T-helper 1 cell (primary cell): Measurements from ENCODE around the gene RAD51C.
A peak's percentile ranks its signal among the peaks of the same experiment; 100 is the strongest.
"Not testable (repeated sequence)": the region's sequence is repeated elsewhere in the genome, so short reads cannot be mapped to it uniquely, and the experiment has no call there.

Source experiments
- DNase-seq, 5 donors: peaks; one replicate each; pipeline ENCODE4 v3.0.0-alpha.2; 2012 to 2020
- total RNA-seq, 4 donors: gene quantifications; one replicate each; lab custom pipeline; 2026; lab: John Stamatoyannopoulos, UW

Gene RAD51C
- 6.6 to 15.0 (median 10.2) reads per million in 4 donors for total RNA-seq

DNA sequence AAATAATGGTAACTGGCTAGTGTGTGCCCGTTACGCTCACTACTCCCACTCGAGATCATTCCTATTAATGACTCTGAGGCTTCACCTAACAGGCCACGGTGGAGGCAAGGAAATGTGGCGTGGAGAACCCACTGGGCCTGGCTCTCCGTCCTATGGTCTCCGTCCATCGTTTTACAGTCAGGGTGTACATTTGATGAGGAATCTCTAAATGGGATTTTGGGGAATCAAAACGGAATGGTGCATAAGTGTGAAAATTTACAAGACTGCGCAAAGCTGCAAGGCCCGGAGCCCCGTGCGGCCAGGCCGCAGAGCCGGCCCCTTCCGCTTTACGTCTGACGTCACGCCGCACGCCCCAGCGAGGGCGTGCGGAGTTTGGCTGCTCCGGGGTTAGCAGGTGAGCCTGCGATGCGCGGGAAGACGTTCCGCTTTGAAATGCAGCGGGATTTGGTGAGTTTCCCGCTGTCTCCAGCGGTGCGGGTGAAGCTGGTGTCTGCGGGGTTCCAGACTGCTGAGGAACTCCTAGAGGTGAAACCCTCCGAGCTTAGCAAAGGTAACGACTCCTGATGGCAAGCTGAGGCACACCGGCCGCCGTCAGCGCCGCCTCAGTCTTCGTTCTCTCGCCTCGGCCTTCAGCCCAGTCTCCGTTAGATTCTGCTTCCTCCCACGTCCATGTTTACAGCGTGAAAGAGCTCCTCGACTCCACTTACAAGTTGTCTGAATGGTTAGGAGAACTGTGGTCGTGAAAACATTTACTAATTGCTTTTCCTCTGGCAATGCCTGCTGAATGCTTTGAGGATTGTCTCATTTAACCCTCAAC is at the start of gene RAD51C:
Gene RAD51C (plus strand): TSS at position 364 of the 817 bp plus-strand sequence. CDS start 42 bp downstream, at position 406.
- DNase-seq: peak; percentile 58 to 94 (median 72)

DNA sequence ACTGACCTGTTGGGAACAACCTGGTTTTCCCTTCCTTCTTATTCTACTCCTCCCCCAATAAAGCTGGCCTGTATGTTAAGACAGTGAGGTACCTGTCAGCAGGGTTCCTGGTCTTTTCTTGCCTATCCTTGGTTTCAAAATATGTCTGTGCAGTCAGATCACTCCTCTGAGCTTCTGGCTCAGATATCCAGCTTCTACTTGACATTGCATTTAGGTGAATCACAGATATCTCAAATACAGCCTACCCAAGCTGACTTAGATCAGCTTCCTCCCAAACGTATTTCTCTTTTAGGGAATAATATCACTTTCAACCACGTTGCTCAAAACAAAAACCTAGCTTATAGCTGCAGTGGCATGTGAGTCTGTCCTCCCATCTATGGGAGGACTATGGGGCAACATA is 49.3 kb upstream of the RAD51C start:
- DNase-seq: no peak

DNA sequence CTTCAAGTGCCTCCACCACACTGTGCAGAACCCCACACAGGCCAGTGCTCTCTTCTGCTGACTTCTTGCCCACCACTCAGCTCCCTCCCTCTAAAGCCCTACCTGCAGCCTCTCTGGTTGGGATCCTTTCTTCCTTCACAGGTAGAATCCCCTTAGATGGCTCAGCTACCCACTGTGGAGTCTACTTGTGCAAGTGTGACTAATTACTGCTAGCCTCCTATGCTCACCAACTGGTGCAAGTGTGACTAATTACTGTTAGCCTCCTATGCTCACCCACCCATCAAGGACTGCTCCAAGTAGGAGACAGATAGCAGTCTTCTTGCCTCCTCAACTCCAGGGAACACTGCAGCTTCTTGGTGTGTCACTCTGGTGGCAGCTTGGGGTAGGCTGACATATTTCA is 44.2 kb upstream of the RAD51C start:
- no peak for DNase-seq

DNA sequence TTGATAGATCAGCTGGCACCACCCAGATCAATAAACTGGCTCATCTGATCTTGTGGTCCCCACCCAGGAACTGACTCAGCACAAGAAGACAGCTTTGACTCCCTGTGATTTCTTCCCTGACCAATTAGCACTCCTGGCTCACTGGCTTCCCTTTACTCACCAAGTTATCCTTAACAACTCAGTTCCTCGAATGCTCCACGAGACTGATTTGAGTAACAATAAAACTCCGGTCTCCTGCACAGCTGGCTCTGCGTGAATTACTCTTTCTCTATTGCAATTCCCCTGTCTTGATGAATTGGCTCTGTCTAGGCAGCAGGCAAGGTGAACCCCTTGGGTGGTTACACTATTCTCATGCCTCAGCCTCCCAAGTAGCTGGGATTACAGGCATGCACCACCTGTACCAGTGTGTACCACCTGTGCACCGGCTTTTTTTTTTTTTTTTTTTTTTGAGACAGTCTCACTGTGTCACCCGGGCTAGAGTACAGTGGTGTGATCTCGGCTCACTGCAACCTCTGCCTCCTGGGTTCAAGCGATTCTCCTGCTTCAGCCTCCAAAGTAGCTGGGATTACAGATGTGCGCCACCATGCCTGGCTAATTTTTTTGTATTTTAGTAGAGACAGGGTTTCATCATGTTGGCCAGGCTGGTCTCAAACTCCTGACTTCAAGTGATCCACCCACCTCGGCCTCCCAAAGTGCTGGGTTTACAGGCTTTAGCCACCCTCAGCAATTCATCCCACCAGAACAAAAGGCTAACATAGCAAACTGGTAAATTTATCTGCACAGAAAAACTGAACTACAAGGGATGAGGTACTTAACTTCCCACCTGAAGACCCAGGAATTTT is 34.2 kb upstream of the RAD51C start:
- peak in 2 of 5 donors; percentile 2 to 49 for DNase-seq

DNA sequence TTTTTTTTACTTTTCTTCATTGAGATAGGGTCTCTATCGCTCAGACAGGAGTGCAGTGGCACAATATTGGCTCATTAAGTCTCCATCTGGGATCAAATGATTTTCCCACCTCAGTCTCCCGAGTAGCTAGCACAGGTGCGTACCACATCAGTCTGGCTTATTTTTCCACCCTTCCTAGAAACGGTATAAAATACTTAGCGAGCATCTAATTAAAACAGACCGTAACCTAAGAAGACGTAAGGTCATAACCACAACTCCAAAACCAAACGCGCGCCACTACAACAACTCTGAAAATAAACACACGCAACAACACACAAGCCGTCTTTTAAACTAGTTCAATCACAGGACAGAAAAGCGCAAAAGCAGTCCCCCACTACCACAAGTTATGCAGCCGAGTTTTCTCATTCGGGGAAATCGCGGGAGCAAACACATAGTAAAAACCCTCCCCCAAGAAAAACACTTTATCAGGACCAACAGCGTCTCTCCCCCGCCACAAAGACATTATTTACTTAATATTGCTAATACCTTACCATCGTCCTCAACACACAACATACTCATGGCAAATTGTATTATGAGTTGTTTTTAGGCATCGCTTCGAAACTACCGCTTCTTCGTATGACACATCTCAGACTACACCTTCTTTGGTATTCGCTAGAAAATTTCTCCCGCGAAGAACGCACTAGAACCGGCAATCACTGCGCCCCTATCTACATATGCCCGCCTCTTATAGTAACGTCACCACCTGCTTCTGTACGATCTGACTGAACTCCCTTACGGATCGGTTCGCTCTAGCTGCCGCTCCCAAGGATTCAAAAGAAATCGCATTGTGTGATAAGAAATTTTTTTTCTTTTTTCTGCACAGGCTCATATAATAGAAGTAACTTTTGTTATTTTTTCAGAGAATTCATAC is 33.3 kb upstream of the RAD51C start:
- DNase-seq: peak; percentile 38 to 90 (median 61)

DNA sequence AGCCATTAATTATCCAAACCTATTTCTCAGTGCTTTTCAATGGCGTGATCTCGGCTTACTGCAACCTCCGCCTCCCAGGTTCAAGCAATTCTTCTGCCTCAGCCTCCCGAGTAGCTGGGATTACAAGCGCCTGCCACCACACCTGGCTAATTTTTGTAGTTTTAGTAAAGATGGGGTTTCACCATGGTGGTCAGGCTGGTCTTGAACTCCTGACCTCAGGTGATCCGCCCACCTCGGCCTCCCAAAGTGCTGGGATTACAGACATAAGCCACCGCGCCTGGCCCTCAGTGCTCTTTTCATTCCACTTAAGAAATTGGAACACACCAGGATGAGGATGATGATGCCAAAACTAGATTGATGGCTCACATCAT is 32.7 kb upstream of the RAD51C start:
- not testable (repeated sequence) for DNase-seq

DNA sequence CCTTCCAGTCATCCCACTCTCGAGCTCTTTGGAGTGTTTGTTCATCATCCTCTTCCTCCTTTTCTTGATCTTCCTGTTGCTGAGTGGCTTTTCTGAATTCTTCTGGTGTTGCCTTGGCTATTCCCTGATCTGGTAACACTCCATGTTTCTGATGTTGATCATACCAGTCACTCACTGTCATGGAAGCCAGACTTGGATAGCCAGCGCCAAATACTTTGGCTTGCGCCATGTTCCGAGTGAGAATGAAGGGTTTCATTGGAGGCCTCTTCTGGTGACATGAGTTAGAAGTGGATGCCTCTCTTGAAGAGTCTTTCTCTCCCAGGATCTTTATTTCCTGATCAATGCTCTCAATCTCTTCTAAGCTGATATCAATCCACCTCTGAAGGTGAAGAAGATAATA is 31.8 kb upstream of the RAD51C start:
- DNase-seq: no peak

DNA sequence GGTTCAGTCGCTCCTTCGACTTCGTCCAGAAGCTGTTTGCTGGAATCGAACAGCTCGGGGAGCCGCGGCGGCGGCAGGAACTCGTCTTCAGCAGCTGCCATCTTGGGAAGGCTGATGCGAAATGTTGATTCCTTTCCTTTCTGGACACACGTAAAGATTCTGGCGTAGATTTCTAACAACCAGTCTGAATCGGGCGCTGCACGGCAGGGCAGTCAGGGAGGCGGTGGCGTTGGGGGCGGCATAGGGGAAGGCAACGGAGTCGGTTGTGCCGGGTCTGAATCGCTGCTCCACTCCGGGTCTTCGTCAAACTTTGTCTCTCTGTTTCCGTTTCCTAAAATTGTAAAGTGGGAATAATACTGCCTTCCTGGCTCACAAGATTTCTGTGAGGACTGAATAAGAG is 30.9 kb upstream of the RAD51C start:
- DNase-seq: no peak

DNA sequence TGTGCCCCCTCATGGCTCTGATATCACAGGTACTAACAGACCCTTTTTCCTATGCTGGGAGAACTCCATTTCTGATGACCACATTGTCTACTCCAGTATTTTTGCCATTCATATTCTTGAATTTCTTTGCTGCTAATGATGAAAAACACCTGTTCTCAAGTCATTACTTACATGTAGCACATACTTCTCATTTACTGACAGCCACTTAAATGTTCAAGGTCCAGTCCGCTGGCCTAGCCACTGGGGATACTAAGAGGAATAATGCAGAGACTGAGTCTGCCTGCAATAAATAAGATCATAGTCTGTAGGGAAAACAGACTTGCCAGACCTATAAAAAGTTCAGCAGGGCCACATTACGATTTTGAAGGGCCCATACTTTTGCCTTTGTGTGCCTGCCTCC is 28.1 kb upstream of the RAD51C start:
- DNase-seq: no peak

DNA sequence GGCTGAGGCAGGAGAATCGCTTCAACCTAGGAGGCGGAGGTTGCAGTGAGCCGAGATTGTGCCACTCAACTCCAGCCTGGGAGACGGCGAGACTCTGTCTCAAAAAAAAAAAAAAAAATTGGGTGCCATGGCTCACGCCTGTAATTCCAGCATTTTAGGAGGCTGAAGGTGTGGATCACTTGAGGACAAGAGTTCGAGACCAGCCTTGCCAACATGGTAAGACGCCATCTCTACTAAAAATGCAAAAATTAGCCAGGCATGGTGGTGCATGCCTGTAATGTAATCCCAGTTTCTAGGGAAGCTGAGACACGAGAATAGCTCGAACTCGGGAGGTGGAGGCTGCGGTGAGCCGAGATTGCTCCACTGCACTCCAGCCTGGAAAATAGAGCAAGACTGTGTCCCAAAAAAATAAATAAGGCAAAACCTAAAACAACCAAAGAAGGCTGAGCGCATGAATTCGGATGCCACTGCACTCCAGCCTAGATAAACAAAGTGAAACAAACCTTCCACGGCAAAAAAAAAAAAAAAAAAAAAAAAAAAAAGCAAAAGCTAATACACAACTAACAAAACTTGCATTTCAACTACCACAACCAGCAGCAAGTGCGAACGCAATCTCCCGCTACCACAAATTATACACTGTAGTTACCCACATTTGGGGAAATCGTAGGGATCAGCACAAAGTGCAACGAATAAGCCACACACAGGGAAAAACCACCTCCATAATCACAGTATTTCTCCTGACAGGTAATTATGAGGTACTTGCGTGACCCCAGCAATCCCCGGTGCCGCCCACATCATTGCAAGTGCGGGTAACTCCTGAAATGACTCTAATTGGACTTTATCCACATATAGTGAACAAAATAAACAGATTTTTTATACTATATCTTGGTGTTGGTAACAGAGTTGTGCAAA is 26.2 kb upstream of the RAD51C start:
- DNase-seq: no peak

DNA sequence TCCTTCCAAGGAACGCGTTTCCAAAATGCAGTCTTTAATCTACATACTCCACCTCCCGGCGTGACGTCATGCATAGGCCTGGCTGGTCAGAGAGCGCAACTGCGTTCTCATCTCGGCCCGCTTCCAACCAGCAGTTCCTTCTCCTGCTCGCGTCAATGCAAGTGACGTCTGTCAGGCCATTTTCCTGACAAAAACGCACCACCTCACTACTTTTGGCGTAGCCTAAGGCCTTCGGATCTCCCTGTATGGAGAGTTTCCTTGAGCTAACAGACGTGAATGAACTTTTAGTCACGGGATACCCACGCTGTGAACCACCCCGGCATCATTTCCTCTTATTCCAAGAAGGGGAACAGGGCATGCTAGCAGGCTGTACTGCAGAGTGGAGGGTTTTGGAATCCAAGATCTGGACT is 25.5 kb upstream of the RAD51C start:
- DNase-seq: peak in 4 of 5 donors; percentile 11 to 52 (median 30)

DNA sequence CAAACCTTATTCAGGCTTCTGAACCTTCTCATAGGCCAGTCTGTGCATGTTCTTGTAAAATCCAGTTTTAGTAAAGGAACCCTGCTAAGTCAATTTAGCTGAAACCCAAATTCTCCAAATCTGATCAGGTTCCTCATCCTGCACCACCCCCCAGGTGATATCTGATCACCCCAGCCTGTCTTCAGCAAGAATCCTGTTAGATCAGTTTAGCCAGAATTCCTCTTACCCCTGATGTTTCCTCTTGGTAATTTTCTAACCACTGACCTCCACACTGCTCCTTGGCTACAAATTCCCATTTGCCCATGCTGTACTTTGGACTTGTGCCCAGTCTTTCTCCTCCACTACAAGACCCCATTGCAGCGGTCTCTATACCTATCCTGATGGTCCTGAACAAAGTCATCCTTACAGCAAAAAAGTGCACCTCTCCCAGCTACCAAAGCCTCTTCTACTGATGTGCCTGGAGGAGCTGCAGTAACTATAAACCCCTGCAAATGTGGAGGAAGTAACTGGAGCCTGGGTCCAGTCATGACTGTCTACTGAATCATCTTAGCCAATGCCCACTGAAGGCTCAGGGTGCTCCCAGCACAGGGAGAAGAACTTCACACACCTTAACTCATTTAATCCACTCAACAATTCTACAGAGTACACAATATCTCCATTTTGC is 24.3 kb upstream of the RAD51C start:
- DNase-seq: no peak

DNA sequence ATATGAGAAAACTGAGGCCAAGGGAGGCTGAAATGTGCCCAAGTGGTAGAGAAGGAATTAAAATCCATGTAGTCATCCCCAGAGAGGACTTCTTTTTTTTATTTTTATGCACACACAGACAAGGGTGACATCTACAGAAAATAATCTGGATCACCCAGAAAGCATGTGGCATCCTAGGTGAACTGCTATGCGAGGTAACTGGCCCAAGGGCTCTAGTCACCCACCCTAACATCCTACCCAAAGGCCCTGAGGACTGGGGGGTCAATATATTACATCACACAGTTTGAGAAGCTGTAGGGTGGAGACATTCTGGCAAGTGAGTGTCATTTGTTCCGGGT is 23.8 kb upstream of the RAD51C start:
- no peak for DNase-seq

DNA sequence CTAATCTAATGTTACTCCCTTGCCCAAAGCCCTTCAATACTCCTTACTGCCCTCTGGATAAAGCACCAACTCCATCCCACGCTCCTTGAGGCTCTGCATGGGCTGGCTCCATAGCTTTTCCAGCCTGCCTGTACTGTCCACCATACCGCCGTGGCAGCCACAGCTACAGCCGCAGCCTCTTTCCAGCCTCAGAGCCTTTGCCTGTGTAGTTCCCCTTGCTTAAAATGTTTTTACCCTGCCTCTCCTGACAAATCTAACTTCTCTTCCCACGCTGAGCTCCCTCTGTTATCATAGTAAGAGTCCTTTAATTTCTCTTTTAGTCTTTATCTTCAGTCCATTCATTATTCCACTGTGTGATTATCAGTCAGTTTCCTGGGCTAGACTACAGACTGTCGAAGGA is 22.5 kb upstream of the RAD51C start:
- no peak for DNase-seq

DNA sequence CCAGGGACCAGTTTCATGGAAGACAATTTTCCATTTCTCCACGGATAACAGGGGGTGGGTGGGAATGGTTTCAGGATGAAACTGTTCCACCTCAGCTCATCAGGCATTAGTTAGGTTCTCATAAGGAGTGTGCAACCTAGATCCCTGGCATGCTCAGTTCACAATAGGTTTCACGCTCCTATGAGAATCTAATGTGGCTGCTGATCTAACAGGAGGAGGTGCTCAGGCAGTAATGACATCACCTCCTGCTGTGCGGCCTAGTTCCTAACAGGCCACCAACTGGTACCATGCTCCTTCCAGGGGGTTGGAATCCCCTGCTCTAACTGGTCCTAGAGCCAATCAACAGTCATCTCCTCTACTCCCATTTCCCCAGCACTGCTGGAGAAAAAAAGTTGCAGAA is 20.4 kb upstream of the RAD51C start:
- no peak for DNase-seq

DNA sequence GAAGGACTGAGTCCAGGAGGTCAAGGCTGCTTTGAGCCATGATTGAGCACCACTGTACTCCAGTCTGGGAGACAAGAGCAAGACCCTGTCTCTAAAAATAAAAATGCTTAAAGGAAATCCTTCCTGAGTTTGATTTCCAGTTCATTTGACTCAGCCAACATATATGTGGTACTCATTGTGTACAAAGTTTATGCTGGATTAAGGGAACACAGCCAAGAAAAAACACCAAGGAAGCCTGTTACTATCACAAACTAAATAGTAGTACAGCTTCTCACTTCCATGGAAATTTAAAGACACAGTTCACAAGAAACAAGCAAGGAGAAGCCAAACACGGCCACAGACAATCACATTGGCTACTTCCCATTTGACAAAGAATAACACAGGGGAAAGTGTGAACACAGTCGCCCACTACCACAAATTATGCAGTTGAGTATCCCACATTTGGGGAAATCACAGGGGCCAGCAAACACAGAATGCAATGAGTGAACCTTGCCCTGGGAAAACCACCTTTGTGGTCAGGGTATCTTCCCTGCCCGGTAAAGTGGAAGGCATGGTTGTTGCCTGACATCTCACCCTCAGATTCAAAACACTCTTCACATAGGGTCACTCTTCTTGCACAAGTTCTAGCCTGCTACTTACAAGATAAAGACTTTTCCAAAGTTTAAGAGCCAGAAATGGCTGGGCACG is 15.1 kb upstream of the RAD51C start:
- no peak for DNase-seq

DNA sequence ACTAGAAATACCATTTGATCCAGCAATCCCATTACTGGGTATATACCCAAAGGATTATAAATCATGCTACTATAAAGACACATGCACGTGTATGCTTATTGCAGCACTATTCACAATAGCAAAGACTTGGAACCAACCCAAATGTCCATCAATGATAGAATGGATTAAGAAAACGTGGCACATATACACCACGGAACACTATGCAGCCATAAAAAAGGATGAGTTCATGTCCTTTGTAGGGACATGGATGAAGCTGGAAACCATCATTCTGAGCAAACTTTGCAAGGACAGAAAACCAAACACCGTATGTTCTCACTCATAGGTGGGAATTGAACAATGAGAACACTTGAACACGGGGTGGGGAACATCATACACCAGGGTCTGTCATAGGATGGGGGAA is 14.1 kb upstream of the RAD51C start:
- DNase-seq: not testable (repeated sequence)

DNA sequence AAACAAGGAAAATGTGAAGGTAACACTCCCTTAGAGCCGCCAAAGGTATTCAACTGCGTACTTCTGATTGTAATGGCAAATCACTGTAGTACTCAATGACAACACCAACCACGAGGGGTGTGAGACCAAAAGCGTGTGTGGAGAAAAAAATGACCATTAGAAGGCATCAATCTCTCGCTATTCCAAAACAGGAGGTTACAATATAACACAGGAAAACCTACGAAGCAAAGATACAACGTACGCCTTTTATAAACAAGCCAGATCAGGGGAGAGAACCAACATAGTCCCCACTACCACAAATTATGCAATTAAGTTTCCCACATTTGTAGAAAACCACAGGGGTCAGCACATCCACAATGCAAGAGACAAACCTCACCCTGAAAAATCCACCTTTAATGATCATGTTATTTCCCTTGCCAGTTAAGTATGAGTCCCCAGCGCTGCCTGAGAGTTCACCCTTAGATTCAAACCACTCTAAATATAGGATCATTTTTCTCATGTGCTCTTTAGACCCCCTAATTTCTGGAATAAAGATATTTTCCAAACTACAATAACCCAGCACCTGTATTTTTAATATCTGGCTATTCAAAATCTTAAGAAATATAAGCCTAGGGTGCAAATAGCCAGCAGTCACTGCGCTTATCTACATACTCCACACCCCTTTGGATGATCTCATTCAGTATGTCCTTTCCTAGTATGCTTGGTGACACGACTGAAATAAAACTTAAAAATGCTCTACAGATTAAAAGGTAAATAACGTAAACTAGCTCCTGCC is 13.0 kb upstream of the RAD51C start:
- DNase-seq: no peak

DNA sequence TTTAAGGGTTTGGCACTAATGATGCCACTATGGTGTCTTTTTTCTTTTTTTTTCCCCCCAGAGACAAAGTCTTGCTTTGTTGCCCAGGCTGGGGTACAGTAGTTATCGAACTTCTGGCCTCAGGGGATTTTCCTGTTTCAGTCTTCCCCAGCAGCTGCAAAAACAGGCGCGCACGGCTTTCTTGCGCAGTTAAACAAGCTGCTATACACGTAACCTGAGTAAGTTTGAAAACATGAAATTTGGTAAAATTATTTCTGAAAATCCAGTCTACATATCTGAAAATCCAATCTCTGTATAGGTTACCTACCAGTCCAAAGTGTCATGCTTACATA is 12.4 kb upstream of the RAD51C start:
- no peak for DNase-seq

DNA sequence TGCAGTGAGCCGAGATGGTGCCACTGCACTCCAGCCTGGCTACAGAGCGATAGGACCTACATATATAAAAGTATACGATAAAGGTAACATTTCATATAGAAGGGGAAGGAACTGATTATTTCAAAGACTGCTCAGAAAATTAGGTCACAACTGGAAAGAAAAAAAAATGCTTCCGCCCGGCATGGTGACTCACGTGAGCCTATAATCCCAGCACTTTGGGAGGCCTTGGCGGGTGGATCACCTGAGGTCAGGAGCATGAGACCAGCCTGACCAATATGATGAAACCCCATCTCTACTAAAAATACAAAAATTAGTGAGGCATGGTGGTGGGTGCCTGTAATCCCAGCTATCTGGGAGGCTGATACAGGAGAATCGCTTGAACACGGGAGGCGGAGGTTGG is 8.4 kb upstream of the RAD51C start:
- no peak for DNase-seq
